Psoas muscle (tissue), 8 donors: ENCODE results near the gene CSNK1G1. TPM values are rescaled to one million over a fixed set of nuclear protein-coding genes. Genes with fewer than 3 reads are reported as not detected.

Source experiments
- ATAC-seq, 4 donors: fragments of 200-7000 bp; cut with Tn5 transposase; one replicate each; pipeline ENCODE4 v1.9.1; 2020; ENCODE audit warnings: moderate library complexity in 3 of 4, mild to moderate bottlenecking in 2 of 4
- DNase-seq, 2 donors: peaks; one replicate each; pipeline ENCODE4 v3.0.0-alpha.2; 2020
- H3K27ac ChIP-seq: fragments of 200-600 bp; one replicate; pipeline ENCODE4 v1.8.0; 2022
- H3K27me3 ChIP-seq, 3 donors: fragments of 200-600 bp in 1 of 3; one replicate each; pipeline versions ENCODE4 v1.6.1 to v1.8.0; 2013 to 2022; ENCODE audit warnings: low read length in 2 of 3, mild to moderate bottlenecking in 2 of 3, moderate library complexity in 1 of 3; ENCODE audit not compliant: insufficient read depth in 3 of 3
- H3K36me3 ChIP-seq, 2 donors: fragments of 200-600 bp in 1 of 2; one replicate each; pipeline versions ENCODE4 v1.6.1 to v1.8.0; 2013 to 2022; ENCODE audit warnings: low read depth in 1 of 2, mild to moderate bottlenecking in 1 of 2, moderate library complexity in 1 of 2; ENCODE audit not compliant: insufficient read depth in 1 of 2
- H3K4me1 ChIP-seq: fragments of 200-600 bp; one replicate; pipeline ENCODE4 v1.8.0; 2022
- H3K4me3 ChIP-seq: fragments of 200-600 bp; one replicate; pipeline ENCODE4 v1.8.0; 2022; ENCODE audit warnings: mild to moderate bottlenecking
- H3K9me3 ChIP-seq: fragments of 200-600 bp; one replicate; pipeline ENCODE4 v1.8.0; 2022
- WGBS, 3 donors: extraction: QIAGEN DNeasy Blood & Tissue Kit; methylation state at CpG; one replicate each; pipeline versions ENCODE4 v1.1.6 to v1.1.7; 2013; 5-methylcytosine and 5-hydroxymethylcytosine counted together
- intact Hi-C, 2 donors: fragments of 100-400 bp; cut with DNase I; formaldehyde crosslinking; loops; one replicate each; pipeline versions ENCODE4 v1.11.0 to v1.14.2; 2022
- polyA plus RNA-seq, 3 donors: library from polyadenylated mRNA; stranded (reverse); fragments of 200-250 nt; gene quantifications; one replicate each; pipeline ENCODE4 v1.2.3, GENCODE V29; 2013
- total RNA-seq, 4 donors: library from RNA; stranded (reverse); fragmentation: NEBNext Ultra II Directional in 2 of 4; extraction: Animal tissue kit (Norgen Biotek cat#: 25700) in 2 of 4; gene quantifications; one replicate each; pipeline versions ENCODE4 v1.2.1 to v1.2.4, GENCODE V29; 2021 to 2023
- TF ChIP-seq, protein P1 (sequence below): fragments of 200-600 bp; IDR thresholded peaks from one replicate; pipeline ENCODE4 v1.8.0; 2022; ENCODE audit warnings: antibody characterized with exemption
- donor health status: healthy with polysubstance abuse.
- donor health status: DM: no; HTN: no; CAD: no; lungs with moderate emphysema.
- donor health status: Bipolar disorder and iron deficiency.
- donor health status: healthy.
- donor health status: DM: yes; HTN: yes; CAD: no.
- donor health status: DM: no; HTN: no; CAD: no.
- donor health status: DM: no; HTN: no; CAD: no.
- donor health status: DM: yes; HTN: yes; CAD: no.

CSNK1G1 gene
- total and polyA plus RNA-seq, 7 donors: 1.9 to 9.6 (median 7.1) TPM

DNA sequence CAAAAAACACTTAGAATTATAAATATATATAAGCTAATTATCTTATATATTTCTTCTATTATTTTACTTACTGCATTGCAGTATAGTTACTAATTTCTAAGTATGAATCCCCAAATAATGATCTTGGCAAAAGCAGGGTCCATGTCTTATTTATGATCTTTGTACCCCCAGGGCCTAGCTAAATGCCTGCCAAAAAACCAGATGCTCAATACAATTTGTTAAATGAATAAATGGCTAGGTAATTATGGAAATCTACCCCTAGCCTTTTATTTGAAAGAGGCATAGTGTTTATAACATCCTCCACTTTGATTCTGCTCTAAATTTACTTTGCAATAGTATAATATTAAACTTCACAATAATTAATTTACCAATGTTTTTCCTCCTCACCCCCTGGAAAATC, 69.5 kb downstream of the CSNK1G1 start:
- Histone ChIP-seq H3K27ac (no peak overlapping the region), H3K27me3 (no peaks in the 10 kb centered on the region), H3K4me3 (no peak overlapping the region), H3K4me1 (no peaks in the 10 kb centered on the region), H3K9me3 (no peaks in the 10 kb centered on the region), H3K36me3 (no peaks in the 10 kb centered on the region)
- ATAC-seq: no peak
- DNase-seq: no peak
- intact Hi-C loops: no loop called here
- TF ChIP-seq, protein P1, sequence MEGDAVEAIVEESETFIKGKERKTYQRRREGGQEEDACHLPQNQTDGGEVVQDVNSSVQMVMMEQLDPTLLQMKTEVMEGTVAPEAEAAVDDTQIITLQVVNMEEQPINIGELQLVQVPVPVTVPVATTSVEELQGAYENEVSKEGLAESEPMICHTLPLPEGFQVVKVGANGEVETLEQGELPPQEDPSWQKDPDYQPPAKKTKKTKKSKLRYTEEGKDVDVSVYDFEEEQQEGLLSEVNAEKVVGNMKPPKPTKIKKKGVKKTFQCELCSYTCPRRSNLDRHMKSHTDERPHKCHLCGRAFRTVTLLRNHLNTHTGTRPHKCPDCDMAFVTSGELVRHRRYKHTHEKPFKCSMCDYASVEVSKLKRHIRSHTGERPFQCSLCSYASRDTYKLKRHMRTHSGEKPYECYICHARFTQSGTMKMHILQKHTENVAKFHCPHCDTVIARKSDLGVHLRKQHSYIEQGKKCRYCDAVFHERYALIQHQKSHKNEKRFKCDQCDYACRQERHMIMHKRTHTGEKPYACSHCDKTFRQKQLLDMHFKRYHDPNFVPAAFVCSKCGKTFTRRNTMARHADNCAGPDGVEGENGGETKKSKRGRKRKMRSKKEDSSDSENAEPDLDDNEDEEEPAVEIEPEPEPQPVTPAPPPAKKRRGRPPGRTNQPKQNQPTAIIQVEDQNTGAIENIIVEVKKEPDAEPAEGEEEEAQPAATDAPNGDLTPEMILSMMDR: no peak

DNA sequence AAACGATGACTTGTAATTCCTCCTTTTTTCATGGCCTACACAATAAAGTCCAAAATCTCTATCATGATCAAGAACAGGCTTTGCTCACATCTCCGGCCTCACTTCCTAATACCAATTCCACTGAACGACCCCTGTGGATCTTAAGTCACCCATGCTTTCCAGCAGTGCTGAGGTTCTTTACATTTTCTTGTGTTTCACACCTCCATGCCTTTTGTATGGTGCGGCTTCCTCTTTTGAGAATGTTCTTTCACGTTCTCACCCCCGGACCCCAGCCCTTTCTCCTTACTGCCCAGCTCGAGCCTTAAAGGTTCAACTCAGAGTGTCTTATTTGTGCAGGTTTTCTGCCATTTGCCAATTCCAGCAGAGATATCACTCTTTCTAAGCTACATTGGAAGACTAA, 70.1 kb downstream of the CSNK1G1 start:
- 84 to 88% (median 85%) methylated on average over 7 of the region's 7 CpGs for WGBS, 3 donors
- TF ChIP-seq, protein P1: no peak
- H3K27ac ChIP-seq: no peak overlapping the region
- no peaks in the 10 kb centered on the region for H3K4me1 ChIP-seq
- no peaks in the 10 kb centered on the region for H3K36me3 ChIP-seq
- no peak overlapping the region for H3K4me3 ChIP-seq
- H3K27me3 ChIP-seq: no peaks in the 10 kb centered on the region
- ATAC-seq (no peak), DNase-seq (no peak)
- H3K9me3 ChIP-seq: no peaks in the 10 kb centered on the region
- intact Hi-C loops: no loop called here

DNA sequence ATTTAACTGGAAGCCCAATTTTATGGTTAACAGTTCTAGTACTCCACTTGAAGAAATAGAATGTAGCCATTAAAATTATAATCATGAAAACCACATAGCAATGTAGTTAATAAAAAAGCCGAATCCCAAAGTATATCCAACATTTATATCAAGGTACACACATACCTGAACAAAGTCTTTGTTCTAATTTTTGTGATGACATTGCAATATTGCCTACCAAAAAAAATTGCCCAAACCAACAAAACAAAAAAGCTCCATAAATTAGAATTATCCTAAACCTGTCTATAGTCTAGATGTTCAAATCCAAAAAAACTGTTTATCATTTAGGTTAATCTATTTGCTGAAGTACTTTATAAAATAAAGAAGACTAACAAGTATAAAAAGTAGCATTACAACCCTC, 70.8 kb downstream of the CSNK1G1 start:
- no peak for DNase-seq
- Histone ChIP-seq H3K4me1 (no peaks in the 10 kb centered on the region), H3K27ac (no peak overlapping the region), H3K27me3 (no peaks in the 10 kb centered on the region), H3K36me3 (no peaks in the 10 kb centered on the region), H3K4me3 (no peak overlapping the region), H3K9me3 (no peaks in the 10 kb centered on the region)
- ATAC-seq: no peak
- TF ChIP-seq, protein P1: no peak
- intact Hi-C loops: no loop called here
- WGBS, 3 donors: 98 to 100% (median 99%) methylated on average over 1 of the region's 1 CpG

DNA sequence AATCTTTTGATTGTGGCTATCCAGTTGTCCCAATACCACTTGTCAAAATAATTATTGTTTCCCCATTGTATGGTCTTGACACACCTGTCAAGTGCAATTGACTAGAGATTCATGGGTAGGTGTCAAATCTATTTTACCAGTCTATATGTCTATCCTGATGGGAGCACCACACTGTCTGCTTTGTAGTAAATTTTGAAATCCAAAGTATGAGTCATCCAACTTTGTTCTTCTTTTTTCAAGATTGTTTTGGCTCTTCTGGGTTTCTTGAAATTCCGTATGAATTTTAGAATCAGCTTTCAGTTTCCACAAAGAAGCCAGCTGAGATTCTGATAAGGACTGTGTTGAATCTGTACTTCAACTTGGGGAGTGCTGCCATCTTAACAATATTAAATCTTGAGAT, 71.9 kb downstream of the CSNK1G1 start:
- H3K27me3 ChIP-seq: no peaks in the 10 kb centered on the region
- H3K4me1 ChIP-seq: no peaks in the 10 kb centered on the region
- 46 to 76% (median 53%) methylated on average over 1 of the region's 1 CpG for WGBS, 3 donors
- no peaks in the 10 kb centered on the region for H3K9me3 ChIP-seq
- DNase-seq (no peak), ATAC-seq (no peak)
- no peak overlapping the region for H3K4me3 ChIP-seq
- no peak overlapping the region for H3K27ac ChIP-seq
- no peaks in the 10 kb centered on the region for H3K36me3 ChIP-seq
- TF ChIP-seq, protein P1: no peak
- intact Hi-C loops: no loop called here

DNA sequence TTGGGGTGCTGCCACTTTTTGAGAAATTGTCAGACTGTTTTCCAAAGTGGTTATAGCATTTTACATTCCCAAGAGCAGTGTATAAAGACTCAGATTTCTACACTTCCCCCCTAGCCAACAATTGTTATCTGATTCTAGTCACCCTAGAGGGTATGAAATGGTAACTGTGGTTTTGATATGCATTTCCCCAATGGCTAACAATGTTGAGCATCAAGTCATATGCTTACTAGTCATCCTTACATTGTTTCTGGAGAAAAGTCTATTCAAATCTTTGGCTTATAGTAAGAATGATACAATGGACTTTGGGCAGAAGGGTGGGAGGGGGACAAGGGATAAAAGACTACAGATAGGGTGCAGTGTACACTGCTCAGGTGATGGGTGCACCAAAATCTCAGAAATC, 73.3 kb downstream of the CSNK1G1 start:
- no peak for ATAC-seq
- Histone ChIP-seq H3K4me1 (no peaks in the 10 kb centered on the region), H3K27me3 (no peaks in the 10 kb centered on the region), H3K4me3 (no peak overlapping the region), H3K9me3 (no peaks in the 10 kb centered on the region), H3K27ac (no peak overlapping the region), H3K36me3 (no peaks in the 10 kb centered on the region)
- TF ChIP-seq, protein P1: no peak
- intact Hi-C loops: no loop called here
- no peak for DNase-seq
